ENCODE data around the gene NLRC3. TPM values are rescaled to one million over a fixed set of nuclear protein-coding genes. Genes with fewer than 3 reads are reported as not detected.
"Not testable (repeated sequence)": the region's sequence is repeated elsewhere in the genome, so short reads cannot be mapped to it uniquely, and the experiment has no call there.

The NLRC3 gene
- total RNA-seq, 1 experiment from 2014 or later = not detected

DNA sequence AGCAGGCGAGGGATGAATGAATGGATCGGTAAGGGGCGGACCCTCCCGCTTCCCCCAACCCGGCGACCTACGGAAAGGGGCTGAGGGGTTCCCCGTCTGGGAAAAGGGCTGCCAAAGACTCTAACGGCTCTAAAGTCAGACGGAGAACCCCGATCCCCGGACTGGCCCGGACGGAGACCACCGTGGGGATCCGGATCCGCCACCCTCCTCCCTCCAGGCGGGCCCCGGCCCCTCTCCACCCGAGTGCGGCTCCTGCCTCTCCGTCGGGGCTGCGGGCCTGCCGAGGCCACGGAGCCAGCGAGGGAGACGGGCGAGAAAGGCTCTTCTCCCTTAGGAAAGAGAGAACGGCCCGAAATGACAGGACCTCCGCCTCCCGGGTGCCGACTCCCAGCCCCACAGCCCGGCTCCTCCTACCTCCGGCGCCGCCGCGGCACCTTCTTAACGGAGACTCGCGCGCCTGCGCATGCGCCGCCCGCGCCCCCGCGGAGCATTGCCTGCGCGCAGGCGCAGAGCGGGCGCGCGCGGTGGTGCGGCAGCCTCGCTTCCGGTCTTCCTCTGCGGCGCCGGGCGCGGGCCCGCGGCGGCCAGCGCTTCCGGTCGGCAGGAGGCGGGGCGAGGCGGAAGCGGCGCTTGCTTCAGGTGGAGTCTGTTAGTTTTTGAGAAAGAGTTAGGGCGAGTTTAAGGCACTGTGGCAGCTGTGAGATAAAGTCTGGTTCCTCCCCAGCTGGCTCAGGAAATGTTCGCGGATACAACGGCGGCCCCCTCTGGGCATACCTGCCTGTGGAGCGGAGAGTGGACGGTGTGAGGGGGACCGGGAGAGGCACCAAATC, 34.2 kb upstream of the NLRC3 start, which contains the start of gene SLX4:
Gene SLX4, minus strand, starts transcription at position 461 of the 830 bp plus-strand sequence. CDS start 2,642 bp downstream, outside the sequence.
- Mint-ChIP-seq H3K4me1 (ENCODE audit: low read depth, unreplicated experiment) (peaks cover 28% of the 10 kb centered on the region), H3K4me3 (ENCODE audit: unreplicated experiment) (peak within 1 kb of the TSS; percentile 94), H3K9me3 (ENCODE audit: unreplicated experiment) (no peaks in the 10 kb centered on the region), H3K36me3 (ENCODE audit: insufficient read depth, unreplicated experiment) (peaks cover 6% of the 10 kb centered on the region), H3K27me3 (ENCODE audit: insufficient read depth, unreplicated experiment) (no peaks in the 10 kb centered on the region), H3K27ac (ENCODE audit: unreplicated experiment) (peak within 1 kb of the TSS; percentile 94)
- peak; percentile 84 to 93 for DNase-seq
- H3K36me3 ChIP-seq (ENCODE audit: control insufficient read depth, insufficient read depth, low read length) = no peaks in the 10 kb centered on the region; the same call in 1 of the 2 replicates
- peaks cover 12% of the 10 kb centered on the region; the same call in 1 of the 2 replicates for H3K4me1 ChIP-seq
- peak within 1 kb of the TSS; percentile 80 for H3K4me3 ChIP-seq (ENCODE audit: low read depth, low read length)
- ChIA-PET POLR2A (interaction anchor here (0.5 kb wide), 1 partner anchor 84 kb away, joined by 7 read pairs; no protein-coding TSS in a partner anchor), CTCF (no interaction called here)
- H3K27me3 ChIP-seq (replicated peaks; ENCODE audit: control insufficient read depth, insufficient read depth, low read length) = no peaks in the 10 kb centered on the region
- H3K9me3 ChIP-seq = no peaks in the 10 kb centered on the region
- BruUV-seq (replicated peaks) = TSS peak; percentile 48
- intact Hi-C loops (cut with micrococcal nuclease; ENCODE audit: unreplicated experiment) = no loop called here
- TF ChIP-seq, protein P1, sequence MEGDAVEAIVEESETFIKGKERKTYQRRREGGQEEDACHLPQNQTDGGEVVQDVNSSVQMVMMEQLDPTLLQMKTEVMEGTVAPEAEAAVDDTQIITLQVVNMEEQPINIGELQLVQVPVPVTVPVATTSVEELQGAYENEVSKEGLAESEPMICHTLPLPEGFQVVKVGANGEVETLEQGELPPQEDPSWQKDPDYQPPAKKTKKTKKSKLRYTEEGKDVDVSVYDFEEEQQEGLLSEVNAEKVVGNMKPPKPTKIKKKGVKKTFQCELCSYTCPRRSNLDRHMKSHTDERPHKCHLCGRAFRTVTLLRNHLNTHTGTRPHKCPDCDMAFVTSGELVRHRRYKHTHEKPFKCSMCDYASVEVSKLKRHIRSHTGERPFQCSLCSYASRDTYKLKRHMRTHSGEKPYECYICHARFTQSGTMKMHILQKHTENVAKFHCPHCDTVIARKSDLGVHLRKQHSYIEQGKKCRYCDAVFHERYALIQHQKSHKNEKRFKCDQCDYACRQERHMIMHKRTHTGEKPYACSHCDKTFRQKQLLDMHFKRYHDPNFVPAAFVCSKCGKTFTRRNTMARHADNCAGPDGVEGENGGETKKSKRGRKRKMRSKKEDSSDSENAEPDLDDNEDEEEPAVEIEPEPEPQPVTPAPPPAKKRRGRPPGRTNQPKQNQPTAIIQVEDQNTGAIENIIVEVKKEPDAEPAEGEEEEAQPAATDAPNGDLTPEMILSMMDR (IDR thresholded peaks at IDR 0.05; ENCODE audit: insufficient read depth in 1 of 2, low read depth in 1 of 2, low read length in 1 of 2, severe bottlenecking in 1 of 2, unreplicated experiment in 1 of 2) = no peak

DNA sequence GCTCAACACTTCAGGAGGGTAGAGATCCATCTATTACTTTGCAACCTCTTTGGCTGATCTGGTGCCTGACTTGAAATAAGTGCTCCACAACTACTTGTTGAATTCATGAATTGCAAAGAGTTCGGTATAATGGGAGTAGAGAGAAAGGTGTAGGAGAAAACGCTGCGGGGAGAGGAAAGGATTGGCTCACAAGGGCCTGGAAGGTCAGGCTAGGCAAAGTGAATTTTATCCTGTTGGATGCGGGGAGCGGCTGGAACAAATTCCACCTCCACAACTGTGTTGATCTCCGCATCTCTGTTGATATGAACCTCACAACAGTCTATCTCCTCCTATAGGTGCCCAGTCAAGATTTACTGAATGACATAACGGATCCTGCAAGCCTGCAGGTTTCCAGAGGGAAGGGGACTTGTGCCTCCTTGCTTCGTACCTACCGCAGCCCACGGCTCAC, 33.5 kb upstream of the NLRC3 start:
- Histone ChIP-seq H3K9me3 (no peaks in the 10 kb centered on the region), H3K36me3 (ENCODE audit: control insufficient read depth, insufficient read depth, low read length) (no peaks in the 10 kb centered on the region; the same call in 1 of the 2 replicates), H3K4me3 (ENCODE audit: low read depth, low read length) (peak overlapping the region; percentile 80), H3K27me3 (replicated peaks; ENCODE audit: control insufficient read depth, insufficient read depth, low read length) (no peaks in the 10 kb centered on the region), H3K4me1 (peaks cover 12% of the 10 kb centered on the region; the same call in 1 of the 2 replicates)
- ChIA-PET CTCF (no interaction called here), POLR2A (interaction anchor here (0.5 kb wide), 1 partner anchor 85 kb away, joined by 7 read pairs; no protein-coding TSS in a partner anchor)
- no TSS peak for BruUV-seq (replicated peaks)
- no peak for DNase-seq
- intact Hi-C loops (cut with micrococcal nuclease; ENCODE audit: unreplicated experiment) = no loop called here
- no peaks in the 10 kb centered on the region for H3K9me3 Mint-ChIP-seq (ENCODE audit: unreplicated experiment)
- H3K4me1 Mint-ChIP-seq (ENCODE audit: low read depth, unreplicated experiment) = peaks cover 28% of the 10 kb centered on the region
- H3K36me3 Mint-ChIP-seq (ENCODE audit: insufficient read depth, unreplicated experiment) = peaks cover 6% of the 10 kb centered on the region
- H3K27ac Mint-ChIP-seq (ENCODE audit: unreplicated experiment) = peak overlapping the region; percentile 94
- peak overlapping the region; percentile 94 for H3K4me3 Mint-ChIP-seq (ENCODE audit: unreplicated experiment)
- TF ChIP-seq, protein P1 (IDR thresholded peaks at IDR 0.05; ENCODE audit: insufficient read depth in 1 of 2, low read depth in 1 of 2, low read length in 1 of 2, severe bottlenecking in 1 of 2, unreplicated experiment in 1 of 2) = no peak
- H3K27me3 Mint-ChIP-seq (ENCODE audit: insufficient read depth, unreplicated experiment) = no peaks in the 10 kb centered on the region

DNA sequence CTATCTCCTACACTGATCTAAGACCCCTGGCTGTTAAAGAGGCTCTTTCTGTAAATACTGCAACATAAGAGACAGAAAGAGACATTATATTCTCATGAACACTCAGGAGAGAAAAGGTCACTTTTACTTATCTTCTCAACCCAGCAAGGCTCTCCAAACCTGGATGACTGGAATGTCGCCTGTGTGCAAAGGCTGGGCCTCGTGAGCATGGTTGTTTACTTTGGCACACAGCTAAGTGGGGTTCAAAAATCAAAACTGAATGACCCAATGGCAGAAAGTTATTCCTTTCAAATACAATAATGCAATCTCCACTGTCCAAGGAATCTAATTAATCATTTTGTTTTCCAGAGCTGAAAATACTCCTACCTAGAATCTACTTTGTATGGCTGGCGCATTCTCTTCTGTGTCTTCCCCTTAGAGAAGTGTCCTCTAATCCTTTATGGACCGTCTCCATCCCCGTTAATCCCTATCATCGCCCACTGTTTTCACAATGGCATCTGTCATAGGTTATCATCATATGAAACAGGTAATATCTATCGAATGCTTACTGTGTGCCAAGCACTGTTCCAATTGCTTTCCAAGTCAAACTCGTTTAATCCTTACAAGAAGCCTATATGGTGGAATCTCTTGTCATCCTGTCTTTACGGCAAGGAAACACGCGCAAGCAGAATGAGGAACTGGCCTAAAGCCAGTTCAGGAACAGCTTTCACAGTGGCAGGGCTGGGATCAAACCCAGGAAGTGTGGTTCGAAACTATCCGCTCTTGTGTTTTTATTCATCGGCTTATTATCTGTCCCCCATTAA, 32.9 kb upstream of the NLRC3 start:
- ChIA-PET POLR2A (interaction anchor here (0.5 kb wide), 1 partner anchor 86 kb away, joined by 7 read pairs; no protein-coding TSS in a partner anchor), CTCF (no interaction called here)
- no peaks in the 10 kb centered on the region; the same call in 1 of the 2 replicates for H3K36me3 ChIP-seq (ENCODE audit: control insufficient read depth, insufficient read depth, low read length)
- intact Hi-C loops (cut with micrococcal nuclease; ENCODE audit: unreplicated experiment) = no loop called here
- no TSS peak for BruUV-seq (replicated peaks)
- TF ChIP-seq, protein P1 (IDR thresholded peaks at IDR 0.05; ENCODE audit: insufficient read depth in 1 of 2, low read depth in 1 of 2, low read length in 1 of 2, severe bottlenecking in 1 of 2, unreplicated experiment in 1 of 2) = no peak
- no peaks in the 10 kb centered on the region for H3K9me3 Mint-ChIP-seq (ENCODE audit: unreplicated experiment)
- no peaks in the 10 kb centered on the region for H3K9me3 ChIP-seq
- H3K27me3 Mint-ChIP-seq (ENCODE audit: insufficient read depth, unreplicated experiment) = no peaks in the 10 kb centered on the region
- H3K4me1 Mint-ChIP-seq (ENCODE audit: low read depth, unreplicated experiment) = peaks cover 25% of the 10 kb centered on the region
- H3K4me3 Mint-ChIP-seq (ENCODE audit: unreplicated experiment) = peak overlapping the region; percentile 94
- H3K27ac Mint-ChIP-seq (ENCODE audit: unreplicated experiment) = no peak overlapping the region
- peaks cover under 1% of the 10 kb centered on the region for H3K36me3 Mint-ChIP-seq (ENCODE audit: insufficient read depth, unreplicated experiment)
- DNase-seq = no peak
- H3K4me1 ChIP-seq = peaks cover 12% of the 10 kb centered on the region; the same call in 1 of the 2 replicates
- peak overlapping the region; percentile 80 for H3K4me3 ChIP-seq (ENCODE audit: low read depth, low read length)
- no peaks in the 10 kb centered on the region for H3K27me3 ChIP-seq (replicated peaks; ENCODE audit: control insufficient read depth, insufficient read depth, low read length)

DNA sequence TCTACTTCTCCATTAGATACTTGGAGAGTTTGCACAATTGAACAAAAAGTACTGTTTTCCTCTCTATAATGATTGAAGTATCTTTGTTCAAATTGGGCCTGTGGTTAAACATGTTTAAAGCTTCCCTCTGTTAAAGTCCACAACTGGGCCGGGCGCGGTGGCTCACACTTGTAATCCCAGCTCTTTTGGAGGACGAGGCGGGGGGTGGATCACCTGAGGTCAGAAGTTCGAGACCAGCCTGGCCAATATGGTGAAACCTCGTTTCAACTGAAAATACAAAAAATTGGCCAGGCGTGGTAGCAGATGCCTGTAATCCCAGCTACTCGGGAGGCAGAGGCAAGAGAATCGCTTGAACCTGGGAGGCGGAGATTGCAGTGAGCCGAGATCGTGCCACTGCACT, 31.8 kb upstream of the NLRC3 start:
- peaks cover 12% of the 10 kb centered on the region; the same call in 1 of the 2 replicates for H3K4me1 ChIP-seq
- H3K27ac Mint-ChIP-seq (ENCODE audit: unreplicated experiment); POLR2A ChIA-PET; BruUV-seq (replicated peaks); H3K9me3 ChIP-seq; H3K36me3 Mint-ChIP-seq (ENCODE audit: insufficient read depth, unreplicated experiment); H3K27me3 ChIP-seq (replicated peaks; ENCODE audit: control insufficient read depth, insufficient read depth, low read length); H3K4me3 Mint-ChIP-seq (ENCODE audit: unreplicated experiment); intact Hi-C loops (cut with micrococcal nuclease; ENCODE audit: unreplicated experiment); H3K36me3 ChIP-seq (ENCODE audit: control insufficient read depth, insufficient read depth, low read length); H3K27me3 Mint-ChIP-seq (ENCODE audit: insufficient read depth, unreplicated experiment); DNase-seq; CTCF ChIA-PET; H3K9me3 Mint-ChIP-seq (ENCODE audit: unreplicated experiment); H3K4me3 ChIP-seq (ENCODE audit: low read depth, low read length): not testable (repeated sequence)
- peaks cover 23% of the 10 kb centered on the region for H3K4me1 Mint-ChIP-seq (ENCODE audit: low read depth, unreplicated experiment)

All from Caco-2 (cell line).